ENCODE results near the gene RAP1B.
"Not testable (repeated sequence)": the region's sequence is repeated elsewhere in the genome, so short reads cannot be mapped to it uniquely, and the experiment has no call there.

Gene RAP1B

GRCh38 chr12:68636268-68636667 is 25.6 kb downstream of the RAP1B start:
- DNase-seq (ENCODE audit: low read depth in 2 of 2) = no peak

GRCh38 chr12:68637439-68637838 is 26.7 kb downstream of the RAP1B start:
- not testable (repeated sequence) for DNase-seq (ENCODE audit: low read depth in 2 of 2)

- no peak for DNase-seq (ENCODE audit: low read depth in 2 of 2)
Measured at GRCh38 chr12:68638171-68638570, 27.5 kb downstream of the RAP1B start.

- DNase-seq (ENCODE audit: low read depth in 2 of 2) = no peak
Measured at GRCh38 chr12:68638721-68639395, 28.2 kb downstream of the RAP1B start.

GRCh38 chr12:68639396-68639767 is 28.7 kb downstream of the RAP1B start:
- DNase-seq (ENCODE audit: low read depth in 2 of 2) = no peak

- peak in 1 of 2 donors; percentile 28 for DNase-seq (ENCODE audit: low read depth in 2 of 2)
Measured at GRCh38 chr12:68641138-68641537, 30.4 kb downstream of the RAP1B start.

- no peak for DNase-seq (ENCODE audit: low read depth in 2 of 2)
Measured at GRCh38 chr12:68646484-68646883, 35.8 kb downstream of the RAP1B start.

GRCh38 chr12:68647507-68647906 is 36.8 kb downstream of the RAP1B start:
- no peak for DNase-seq (ENCODE audit: low read depth in 2 of 2)

GRCh38 chr12:68648179-68648578 is 37.5 kb downstream of the RAP1B start:
- DNase-seq (ENCODE audit: low read depth in 2 of 2) = no peak

- no peak for DNase-seq (ENCODE audit: low read depth in 2 of 2)
Measured at GRCh38 chr12:68665016-68665569, 54.4 kb downstream of the RAP1B start.

- DNase-seq (ENCODE audit: low read depth in 2 of 2) = no peak
Measured at GRCh38 chr12:68667291-68667690, 56.6 kb downstream of the RAP1B start.

- DNase-seq (ENCODE audit: low read depth in 2 of 2) = no peak
Measured at GRCh38 chr12:68667896-68668295, 57.2 kb downstream of the RAP1B start.

- DNase-seq (ENCODE audit: low read depth in 2 of 2) = no peak
Measured at GRCh38 chr12:68671179-68671578, 60.5 kb downstream of the RAP1B start.

- DNase-seq (ENCODE audit: low read depth in 2 of 2) = no peak
Measured at GRCh38 chr12:68673788-68674187, 63.1 kb downstream of the RAP1B start.

GRCh38 chr12:68674376-68674775 is 63.7 kb downstream of the RAP1B start:
- DNase-seq (ENCODE audit: low read depth in 2 of 2) = no peak

GRCh38 chr12:68675101-68675842 is 64.6 kb downstream of the RAP1B start:
- peak; percentile 36 for DNase-seq (ENCODE audit: low read depth in 2 of 2)

- not testable (repeated sequence) for DNase-seq (ENCODE audit: low read depth in 2 of 2)
Measured at GRCh38 chr12:68676854-68677253, 66.2 kb downstream of the RAP1B start.

- no peak for DNase-seq (ENCODE audit: low read depth in 2 of 2)
Measured at GRCh38 chr12:68686262-68686594, 75.5 kb downstream of the RAP1B start.

GRCh38 chr12:68686595-68687521 is 76.2 kb downstream of the RAP1B start, which contains the start of gene NUP107:
Gene NUP107 (plus strand): TSS chr12:68686978. CDS start chr12:68687066, 88 bp downstream.
- DNase-seq (ENCODE audit: low read depth in 2 of 2) = peak; percentile 94 to 97

GRCh38 chr12:68695454-68695853 is 84.8 kb downstream of the RAP1B start:
- no peak for DNase-seq (ENCODE audit: low read depth in 2 of 2)

GRCh38 chr12:68699486-68699885 is 88.8 kb downstream of the RAP1B start:
- DNase-seq (ENCODE audit: low read depth in 2 of 2) = no peak

All from activated CD8-positive, alpha-beta memory T cell treated with anti-CD3 and anti-CD28 coated beads for 4 hours (primary cell).